Mucosa of gallbladder (tissue), 1 donor: Measurements from ENCODE around the gene TMEM109. TPM values are rescaled to one million over a fixed set of nuclear protein-coding genes. Genes with fewer than 3 reads are reported as not detected.
A peak's percentile ranks its signal among the peaks of the same experiment; 100 is the strongest.

Experiments
- DNase-seq: peaks from one replicate; pipeline ENCODE4 v3.0.0-alpha.2; 2020; ENCODE audit warnings: low spot score
- total RNA-seq: library from RNA; stranded (reverse); gene quantifications from one replicate; pipeline ENCODE4 v1.2.1, GENCODE V29; 2021
- donor health status: DM: no; HTN: no; CAD: no.

TMEM109 gene
- total RNA-seq, 1 donor from 2014 or later = 103 TPM

DNA sequence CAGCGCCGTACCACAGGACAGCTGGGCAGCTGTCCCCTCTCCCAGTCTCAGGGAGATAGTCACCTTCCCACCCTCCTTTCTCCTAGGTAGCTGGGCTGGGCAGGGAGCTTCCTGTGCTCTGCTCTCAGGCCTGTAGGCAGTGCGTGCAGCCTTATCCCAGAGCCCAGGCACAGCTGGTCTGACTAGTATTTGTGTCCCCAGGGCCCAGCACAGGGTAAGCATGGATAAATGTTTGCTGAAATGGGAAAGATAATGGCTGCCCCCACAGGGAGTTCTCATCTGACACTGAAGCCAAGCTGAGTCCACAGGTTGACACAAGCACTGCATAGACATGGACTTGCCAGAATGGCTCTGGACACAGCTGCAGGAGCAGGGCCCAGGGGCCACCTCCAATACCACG lies 28.3 kb downstream of the TMEM109 start:
- no peak for DNase-seq

DNA sequence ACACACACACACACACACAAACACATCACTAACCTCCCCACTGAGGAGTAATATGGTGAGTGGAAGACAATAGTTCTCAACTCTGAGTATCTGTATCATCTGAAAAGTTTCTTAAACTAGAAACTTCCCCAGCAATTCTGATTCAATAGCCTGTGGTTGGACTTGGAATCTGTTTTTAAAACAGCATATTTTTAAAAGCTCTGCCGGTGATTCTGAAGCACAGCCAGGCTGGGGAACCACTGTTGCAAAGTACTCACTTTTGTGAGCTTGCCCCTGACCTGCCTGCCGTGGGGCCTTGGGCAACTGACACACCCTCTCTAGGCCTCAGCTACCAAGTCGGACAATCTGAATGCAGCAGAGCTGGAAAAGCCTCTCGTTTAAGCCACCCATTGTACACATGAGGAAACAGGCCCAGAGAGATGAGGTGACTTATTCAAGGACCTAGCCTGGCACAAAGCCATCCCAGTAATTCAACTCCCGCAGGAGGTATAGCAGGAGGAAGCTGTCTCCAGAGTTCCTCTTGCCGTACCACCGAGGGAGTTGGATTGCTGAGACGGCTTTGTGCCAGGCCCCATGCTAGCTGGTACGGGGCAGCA lies 29.1 kb downstream of the TMEM109 start:
- DNase-seq = peak; percentile 68

DNA sequence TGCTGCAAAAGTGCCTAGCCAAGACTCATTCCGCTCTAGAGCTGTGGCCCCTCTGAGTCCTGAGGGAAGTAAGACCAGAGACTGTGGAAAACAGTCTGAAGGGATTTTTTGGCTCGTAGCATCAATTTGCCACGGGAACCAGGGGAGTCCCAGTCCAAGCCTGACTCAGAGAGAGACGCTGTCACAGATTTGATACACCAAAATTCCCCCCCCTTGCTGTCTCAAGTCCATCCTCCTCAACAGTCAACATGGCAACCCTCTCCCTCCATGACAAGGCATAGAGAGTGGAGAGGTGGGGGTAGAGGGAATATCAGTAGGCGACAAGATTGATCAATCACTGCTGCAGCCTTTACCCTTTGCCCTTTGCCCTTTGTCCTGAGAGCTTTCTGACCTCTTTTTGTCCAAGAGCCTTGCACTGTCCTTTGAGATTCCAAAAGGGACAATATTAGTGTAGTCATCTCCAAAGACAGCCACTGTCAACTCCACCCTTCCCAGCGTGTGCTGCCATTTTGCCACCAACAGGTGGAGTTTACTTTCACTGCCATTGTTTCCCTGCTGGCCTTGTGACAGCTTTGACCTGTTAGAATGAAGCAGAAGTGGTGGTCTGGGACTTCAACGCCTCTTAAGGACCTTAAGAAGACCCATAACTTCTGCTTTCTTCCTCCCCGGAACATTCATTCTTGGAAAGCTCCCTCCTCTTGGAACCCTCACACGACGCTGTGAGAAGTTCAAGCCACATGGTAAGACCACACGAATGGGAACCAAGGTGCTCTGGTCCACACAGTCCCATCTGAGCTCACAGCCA lies 30.7 kb downstream of the TMEM109 start:
- no peak for DNase-seq

DNA sequence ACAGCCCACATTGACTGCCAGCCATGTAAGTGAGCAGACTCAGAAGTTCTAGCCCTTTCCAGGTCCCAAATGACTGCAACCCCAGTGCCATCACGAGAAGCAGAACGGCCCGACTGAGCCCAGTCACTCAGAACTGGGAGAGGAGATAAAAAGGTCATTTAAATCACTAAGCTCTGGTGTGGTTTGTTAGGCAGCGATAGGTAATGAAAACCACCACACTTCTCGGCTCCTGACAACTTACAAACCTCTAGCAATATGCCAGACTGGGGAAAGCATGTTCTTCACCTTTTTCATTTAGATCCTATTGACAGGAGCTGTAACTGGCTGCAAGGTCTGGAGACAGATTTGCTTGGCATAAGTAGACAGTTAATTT lies 31.3 kb downstream of the TMEM109 start:
- no peak for DNase-seq

DNA sequence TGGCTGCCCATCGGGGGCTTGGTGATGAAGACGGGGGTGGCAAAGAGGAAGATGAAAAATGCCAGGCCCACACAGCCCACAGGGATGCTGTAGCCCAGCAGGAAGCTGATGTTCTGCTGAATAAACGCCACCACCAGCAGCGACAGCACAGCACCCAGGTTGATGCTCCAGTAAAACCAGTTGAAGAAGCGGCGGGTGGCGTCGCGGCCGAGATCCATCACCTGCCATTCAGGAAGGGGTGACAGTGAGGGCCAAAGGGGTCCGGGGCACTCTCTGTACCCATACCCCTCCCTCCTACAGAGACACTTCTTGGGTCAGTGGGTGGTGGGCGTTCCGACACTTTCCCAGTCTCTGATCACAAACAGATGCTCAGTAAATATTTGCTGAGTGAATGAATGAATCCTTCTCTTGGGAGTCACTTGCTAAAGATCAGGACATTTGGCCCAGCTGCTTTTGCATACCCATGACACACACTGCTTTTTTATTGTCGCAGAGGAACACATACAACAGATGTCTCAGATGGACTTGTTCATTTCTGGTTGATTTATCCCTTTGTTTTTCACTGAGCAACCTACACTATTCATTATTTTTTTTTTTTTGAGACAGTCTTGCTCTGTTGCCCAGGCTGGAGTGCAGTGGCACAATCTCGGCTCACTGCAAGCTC lies 32.8 kb downstream of the TMEM109 start:
- no peak for DNase-seq

DNA sequence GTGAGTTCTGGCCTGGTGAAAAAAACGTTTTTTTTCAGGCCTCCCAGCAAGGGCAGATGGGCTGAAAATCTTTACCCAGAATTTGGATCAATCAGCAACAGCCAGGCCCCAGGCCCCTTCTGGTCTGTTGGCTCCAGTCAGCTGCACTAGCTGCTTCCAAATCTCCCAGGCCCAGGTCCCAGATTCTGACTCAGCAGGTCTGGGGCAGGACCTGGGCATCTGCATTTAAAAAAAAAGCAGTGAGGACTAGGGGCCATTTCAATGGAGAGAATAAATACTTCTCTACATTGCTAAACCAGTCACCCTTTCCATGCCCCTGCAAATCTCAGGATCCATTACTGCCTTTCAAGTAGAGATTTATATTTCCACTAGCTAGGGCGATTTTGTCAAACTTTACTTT lies 33.7 kb downstream of the TMEM109 start:
- DNase-seq = no peak

DNA sequence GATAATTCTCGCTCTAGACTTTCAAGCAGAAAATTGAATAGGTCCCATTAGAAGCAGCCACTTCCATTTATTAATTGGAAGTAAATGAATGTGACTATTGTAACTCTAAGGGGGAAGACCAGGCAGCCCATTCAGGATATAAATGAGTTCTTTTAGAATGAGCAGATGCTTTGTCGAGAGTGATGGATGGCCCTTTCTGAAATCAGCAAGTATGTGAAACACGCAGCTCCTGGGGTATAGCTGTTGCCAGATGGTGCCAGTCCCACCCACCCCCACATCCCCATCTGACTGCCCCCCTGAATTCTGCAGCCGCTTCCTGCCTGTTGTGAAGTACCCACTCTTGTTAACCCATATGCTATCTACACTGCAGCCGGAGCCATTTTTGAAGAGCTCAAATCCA lies 34.3 kb downstream of the TMEM109 start:
- no peak for DNase-seq

DNA sequence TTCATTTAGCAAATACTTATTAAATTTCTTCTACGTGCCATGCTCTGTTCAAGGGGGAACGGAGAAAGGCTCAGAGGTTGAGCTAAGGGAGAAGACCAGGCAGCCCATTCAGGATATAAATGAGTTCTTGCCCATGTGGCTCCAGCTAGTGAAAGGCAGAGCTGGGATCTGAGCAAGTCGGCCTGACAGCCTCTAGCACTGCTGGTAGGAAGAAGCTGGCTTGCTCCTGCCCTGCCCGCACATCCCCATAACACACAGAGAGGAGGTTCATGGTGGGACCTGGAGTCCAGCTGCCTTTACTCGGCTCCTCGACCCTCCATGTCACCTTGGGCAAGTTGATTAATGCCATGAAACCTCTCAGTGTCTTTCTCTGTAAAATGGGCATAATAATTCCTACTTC lies 36.1 kb downstream of the TMEM109 start:
- DNase-seq = no peak

DNA sequence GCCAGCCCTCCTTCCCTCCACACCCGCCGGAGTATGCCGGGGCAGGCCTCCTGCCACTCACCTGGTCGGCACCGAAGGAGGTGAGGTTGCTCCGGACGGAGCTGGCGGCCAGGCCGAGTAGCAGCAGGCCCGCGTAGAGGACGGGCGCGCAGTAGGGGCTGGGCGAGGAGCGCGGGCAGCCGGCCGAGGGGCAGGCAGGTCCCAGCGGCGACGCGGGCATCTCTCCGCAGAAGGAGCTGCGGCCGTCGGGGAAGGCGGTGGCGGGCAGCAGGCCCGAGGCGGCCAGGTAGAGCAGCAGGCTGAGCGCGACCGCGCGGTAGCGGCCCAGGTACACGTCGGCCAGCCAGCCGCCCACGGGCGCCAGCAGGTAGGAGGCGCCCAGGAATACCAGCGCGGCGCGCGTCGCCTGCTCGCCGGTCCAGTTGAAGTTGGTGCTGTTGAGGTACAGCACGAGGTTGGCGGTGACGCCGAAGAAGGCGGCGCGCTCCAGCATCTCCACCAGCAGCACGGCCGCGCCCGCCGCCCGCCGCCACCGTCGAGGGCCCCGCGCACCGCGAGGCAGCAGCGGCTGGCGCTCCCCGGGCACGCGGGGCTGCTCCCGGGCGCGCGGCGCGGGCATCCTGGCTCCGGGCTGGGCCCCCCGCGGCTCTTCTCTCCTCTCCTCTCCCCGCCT lies 37.1 kb downstream of the TMEM109 start:
- DNase-seq = no peak

DNA sequence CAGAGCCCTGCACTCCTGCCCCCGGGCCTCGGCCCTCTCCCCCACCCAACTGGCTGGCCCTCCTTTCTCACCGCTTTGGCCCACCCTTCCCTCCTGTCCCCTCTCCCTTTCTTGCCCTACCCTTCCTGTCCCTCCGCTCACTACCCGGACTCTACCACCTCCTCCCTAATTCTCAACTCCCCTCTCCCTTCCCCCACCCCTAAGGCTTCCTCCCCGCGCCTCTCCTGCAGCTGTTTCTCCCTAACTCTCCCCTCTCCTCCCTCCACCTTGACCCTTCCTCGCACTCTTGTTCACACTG lies 37.6 kb downstream of the TMEM109 start:
- no peak for DNase-seq

DNA sequence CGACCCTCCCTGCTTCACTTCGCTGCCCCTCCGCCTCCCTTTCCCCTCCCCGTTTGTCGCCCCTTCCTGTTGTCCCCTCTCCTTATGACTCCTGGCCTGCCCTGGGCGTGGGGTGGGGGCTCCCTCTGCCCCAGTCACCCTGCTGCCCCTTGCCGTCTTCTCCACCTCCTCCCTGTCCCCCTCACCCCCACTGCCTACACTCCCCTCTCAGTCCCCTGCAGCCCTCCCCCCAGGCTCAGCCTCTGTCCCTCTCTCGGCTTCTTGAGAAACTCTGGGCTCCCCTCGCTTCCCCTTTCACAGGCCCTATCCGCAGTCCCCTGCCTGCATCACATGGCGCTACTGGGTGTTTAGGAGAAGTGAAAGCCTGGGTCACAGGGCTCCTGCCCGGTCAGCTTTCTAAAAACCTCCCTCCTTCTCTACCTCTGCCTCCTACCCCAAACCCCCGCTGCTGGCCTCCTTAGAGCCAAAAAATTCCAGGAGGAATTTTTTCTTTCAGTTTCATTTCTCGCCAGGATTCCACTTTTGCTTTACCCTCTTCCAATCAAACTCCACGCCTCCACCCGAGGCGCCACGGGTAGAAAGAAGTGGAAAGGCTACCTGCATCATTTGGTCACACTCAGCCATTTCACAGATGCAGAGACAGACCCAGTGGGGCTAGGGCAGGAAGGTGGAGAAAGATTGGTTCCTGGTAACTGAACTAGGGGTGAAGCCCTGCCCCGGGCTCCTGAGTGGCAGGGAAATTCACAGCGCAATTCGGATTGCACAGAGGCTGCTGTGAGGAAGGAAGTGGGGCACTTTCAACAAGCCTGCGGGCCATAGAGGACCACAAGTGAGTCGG lies 38.2 kb downstream of the TMEM109 start, which contains the start of gene SLC15A3:
Gene SLC15A3 (minus strand): TSS at position 273 of the 838 bp plus-strand sequence. CDS start 625 bp downstream, outside the sequence.
- peak; percentile 65 for DNase-seq

DNA sequence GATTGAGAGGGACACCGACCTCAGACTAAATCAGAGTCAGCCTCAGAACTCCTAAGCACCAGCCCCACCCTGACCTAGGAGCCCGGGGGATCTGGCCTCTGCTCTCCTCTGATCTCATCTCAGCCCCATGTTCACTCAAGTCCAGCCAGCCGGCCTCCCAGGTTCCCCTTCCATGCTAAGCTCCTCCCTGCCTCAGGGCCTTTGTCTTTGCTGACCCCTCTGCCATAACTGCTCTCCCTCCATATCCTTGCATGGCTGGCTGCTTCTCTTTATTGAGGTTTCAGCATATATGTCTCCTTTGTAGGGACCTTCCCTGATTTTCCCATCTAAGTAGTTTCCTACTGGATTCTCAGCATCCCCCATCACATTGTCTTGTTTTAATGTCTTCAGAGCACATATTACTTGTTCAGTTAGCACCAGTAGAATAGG lies 38.8 kb downstream of the TMEM109 start:
- DNase-seq = no peak

DNA sequence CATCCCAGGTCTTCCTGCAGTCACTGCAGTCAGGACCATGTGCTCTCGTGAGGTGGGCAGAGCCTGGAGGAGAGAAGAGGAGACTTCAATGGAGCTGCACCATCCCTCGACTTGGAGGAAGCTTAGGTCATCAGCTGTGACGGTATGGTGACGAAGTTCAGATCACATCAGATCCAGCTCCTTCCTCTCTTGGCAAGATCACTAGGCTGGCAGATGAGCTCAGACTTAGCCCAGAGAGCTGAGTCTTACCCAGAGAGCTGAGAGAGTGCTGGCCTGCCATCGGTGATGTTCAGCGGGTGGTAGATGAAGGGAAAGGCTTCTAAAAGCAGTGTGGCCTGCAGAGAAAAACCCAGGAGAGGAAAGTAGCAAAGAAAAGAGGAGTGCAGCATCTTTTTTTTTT lies 39.8 kb downstream of the TMEM109 start:
- DNase-seq = no peak

DNA sequence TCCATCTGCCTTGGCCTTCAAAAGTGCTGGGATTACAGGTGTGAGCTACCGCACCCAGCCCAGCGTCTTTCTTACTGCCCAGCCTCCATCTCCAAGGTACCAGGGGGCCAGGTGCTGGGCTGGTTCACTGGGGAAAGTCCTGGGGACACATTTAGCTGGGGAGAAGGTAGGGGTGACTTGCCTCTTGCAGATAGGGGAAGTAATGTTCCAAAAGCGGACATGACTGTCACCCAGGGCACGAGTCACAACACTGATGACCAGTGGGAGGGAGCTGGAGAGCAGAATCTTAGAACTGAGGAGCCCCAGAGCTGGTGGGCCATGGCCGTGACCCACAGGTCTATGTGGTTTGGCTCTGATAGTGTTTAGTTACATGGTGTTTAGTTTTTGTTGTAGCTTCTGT lies 40.5 kb downstream of the TMEM109 start:
- no peak for DNase-seq

DNA sequence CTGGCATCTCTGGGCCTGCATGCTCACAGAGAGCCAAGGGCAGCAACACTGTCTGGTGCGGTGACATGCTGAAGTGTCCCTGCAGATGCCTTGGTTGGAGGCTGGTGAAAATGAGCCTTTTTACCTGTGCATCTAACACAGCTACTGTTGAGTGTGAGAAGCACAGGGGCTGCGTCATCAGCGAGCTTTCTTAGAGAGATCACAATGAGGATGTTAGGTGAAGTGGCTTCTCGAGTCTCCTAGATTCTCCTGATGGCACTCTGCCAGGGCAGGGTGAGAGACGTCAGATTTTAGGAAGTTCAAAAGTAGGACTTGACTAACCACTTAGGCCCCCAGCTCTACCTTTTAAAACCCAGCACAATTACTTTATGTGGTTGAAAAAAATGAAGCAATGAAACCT lies 41.6 kb downstream of the TMEM109 start:
- DNase-seq = no peak

DNA sequence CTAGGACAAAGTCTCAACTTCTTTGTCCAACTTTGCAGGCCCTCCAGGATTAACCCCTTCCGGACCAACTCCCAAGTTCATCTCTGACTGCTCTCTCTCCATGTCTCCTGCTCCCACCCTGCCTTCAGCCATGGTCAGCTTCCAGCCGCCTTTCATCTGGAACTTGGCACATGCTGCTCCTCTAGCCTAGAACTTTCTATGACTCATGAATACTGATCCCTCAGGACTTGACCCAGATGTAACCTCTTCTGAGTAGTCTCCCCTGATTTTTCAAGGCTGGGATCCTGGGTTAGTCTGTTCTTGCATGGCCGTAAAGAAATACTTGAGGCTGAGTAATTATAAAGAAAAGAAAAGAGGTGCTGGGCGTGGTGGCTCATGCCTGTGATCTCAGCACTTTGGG lies 43.2 kb downstream of the TMEM109 start:
- no peak for DNase-seq

DNA sequence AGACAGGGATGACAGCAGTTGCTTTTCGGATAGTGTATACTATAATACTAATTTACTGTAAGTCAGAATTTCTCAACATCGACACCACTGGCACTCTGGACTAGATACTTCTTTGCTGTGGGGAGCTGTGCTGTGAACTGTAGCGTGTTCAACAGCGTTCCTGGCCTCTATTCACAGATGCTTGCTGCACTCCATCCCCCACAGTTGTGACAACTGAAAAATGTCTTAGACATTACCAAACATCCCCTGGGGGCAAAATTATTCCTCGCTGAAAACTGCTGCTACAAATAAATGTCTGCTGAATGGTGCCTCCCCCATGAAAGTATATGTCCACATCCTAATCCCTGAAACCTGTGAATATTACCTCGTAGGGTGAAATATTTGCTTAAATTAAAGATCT lies 45.5 kb downstream of the TMEM109 start:
- DNase-seq = no peak

DNA sequence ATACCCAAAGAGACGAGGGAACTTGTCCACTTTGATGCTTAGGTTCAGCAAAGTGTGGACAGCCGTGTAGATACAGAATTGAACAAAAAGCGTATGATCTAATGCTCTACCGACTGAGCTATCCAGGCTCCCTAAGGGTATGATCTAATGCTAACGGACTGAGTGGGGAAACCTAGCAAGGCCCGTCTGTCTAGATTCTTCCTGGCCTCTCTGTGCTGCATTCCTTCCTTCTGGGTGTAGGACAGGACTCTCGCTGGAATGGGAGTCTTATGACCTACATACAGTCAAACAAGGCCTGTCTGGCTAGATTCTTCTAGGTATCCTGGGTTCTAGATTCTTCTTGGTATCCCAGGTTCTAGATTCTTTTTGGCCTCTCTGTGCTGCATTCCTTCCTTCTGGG lies 46.4 kb downstream of the TMEM109 start:
- DNase-seq = no peak

DNA sequence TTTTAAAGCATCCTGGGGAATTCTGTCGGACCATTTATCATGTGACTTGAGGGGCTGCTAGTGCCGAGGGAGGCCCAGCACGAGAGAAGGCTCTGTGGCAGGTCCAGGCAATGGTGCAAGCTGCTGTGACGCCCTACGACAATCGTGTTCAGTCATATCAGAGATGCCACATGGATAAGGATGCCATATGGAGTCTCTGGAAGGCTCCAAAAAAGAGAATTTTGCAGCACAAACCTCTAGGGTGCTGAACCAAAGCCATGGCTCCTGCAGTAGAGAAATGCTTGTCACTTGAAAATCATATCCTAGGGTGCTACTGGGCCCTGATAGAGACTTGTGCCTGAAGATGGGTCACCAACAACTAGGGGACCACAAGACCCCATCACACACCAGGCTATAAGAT lies 50.8 kb downstream of the TMEM109 start:
- DNase-seq = no peak

DNA sequence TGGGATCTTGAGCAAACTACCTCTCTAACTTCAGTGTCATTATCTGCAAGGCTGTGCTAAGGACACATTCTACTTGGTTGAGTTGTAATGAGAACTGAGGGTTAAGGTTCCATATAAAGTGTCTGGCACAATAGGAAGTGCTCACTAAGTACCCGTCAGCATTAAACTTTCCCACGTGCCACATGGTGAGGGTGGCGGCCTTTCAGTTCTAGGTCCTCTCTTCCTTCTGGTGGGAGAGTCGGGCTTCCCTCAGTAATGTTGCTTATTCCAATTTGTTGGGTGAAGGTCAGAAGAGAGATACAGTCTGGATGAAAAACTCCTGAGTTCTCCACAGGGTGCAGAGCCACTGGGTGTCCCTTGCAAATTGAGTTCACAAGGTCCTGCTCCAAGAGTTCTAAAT lies 52.9 kb downstream of the TMEM109 start:
- DNase-seq = no peak

DNA sequence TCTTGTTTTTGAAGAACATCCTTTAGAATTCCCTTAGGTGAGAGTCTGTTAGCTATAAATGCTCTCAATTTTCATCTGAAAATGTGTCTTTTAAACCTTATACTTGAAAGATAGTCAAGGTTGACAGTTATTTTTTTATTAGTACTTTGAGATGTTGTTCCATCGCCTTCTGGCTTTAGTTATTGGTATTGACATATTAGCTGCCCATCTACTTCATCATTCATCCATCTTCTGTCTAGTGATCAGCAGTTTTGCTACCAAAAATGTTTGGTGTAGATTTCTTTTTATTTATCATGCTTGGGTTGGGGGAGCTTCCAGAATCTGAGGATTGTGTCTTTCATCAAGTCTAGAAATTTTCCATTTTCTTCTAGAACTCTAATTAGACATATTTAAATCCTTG lies 54.3 kb downstream of the TMEM109 start:
- no peak for DNase-seq

DNA sequence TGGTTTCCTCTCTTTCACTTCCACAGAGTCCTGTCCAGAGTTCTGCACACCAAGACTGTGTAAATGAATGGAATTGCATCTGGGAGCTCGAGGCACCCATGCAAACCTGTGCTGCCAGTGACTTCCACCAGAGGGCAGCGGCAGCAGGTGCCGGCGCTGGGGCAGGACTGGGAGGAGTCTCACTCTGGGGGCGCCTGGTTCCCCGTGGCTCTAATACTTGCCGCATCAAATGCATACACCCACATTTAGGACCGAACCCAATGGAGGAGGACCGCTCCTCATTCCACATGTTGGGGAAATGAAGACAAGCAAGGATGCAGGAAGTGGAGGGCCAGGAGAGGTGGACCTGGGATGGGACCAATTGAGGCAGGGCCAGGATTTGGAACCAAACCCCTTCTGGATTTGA lies 56.4 kb downstream of the TMEM109 start:
- peak; percentile 64 for DNase-seq
